Measurements from ENCODE around the gene SNAP23. TPM values are rescaled to one million over a fixed set of nuclear protein-coding genes. Genes with fewer than 3 reads are reported as not detected.

Gene SNAP23
- total RNA-seq, 1 donor from 2014 or later: 96.3 TPM

DNA sequence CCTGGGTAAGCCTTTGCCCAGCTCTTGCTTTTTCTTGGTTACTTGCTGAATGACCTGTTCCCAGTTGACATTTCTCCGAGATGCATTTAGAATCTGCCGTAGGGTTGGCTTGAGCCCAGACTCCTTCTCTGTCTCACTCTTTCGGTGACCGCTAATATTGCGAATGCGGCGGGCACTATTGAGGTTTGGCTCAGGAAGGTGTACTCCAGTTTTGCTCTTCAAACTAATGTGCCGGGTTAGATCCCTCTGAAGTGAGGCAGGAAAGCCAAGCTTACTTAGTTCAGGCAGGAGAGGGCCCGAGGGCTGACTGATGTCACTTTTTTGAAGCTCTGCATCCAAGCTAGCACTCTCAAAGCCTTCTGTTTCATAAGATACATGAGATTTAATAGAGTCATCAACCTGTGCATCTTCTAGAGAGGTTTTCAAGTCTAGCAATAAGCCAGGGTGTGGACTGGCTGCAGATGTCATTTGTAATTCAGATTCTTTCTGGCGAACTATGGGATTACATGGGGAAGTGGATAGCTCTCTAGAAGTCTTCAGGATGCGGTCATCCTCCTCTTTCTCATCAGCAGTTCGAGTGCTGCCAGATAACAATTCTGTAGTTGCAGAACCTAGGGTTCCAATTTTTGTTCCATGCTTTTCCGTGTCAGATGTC is 45.5 kb upstream of the SNAP23 start:
- H3K36me3 Mint-ChIP-seq: peaks cover 46% of the 10 kb centered on the region
- H3K4me1 Mint-ChIP-seq: no peaks in the 10 kb centered on the region
- H3K27ac Mint-ChIP-seq: no peak overlapping the region
- peaks cover 9% of the 10 kb centered on the region for H3K79me2 ChIP-seq (ENCODE audit: low read depth)
- H3K9ac ChIP-seq: no peak overlapping the region
- H3K9me3 Mint-ChIP-seq: no peaks in the 10 kb centered on the region
- peaks cover 9% of the 10 kb centered on the region for H4K20me1 ChIP-seq (ENCODE audit: low read depth)
- H3K27me3 ChIP-seq: no peaks in the 10 kb centered on the region
- no peak overlapping the region for H3K27ac ChIP-seq
- no peak overlapping the region for H3K4me2 ChIP-seq
- no peak for DNase-seq (ENCODE audit: low spot score)
- no peak overlapping the region for H2AFZ ChIP-seq (replicated peaks)
- H3K4me1 ChIP-seq: peaks cover under 1% of the 10 kb centered on the region
- peaks cover 4% of the 10 kb centered on the region for H3K36me3 ChIP-seq
- no peaks in the 10 kb centered on the region for H3K9me3 ChIP-seq (ENCODE audit: low read depth)
- H3F3A ChIP-seq (ENCODE audit: low read depth): no peaks in the 10 kb centered on the region
- no peaks in the 10 kb centered on the region for H3K27me3 Mint-ChIP-seq (ENCODE audit: insufficient read depth, low read depth)
- no peak overlapping the region for H3K4me3 Mint-ChIP-seq
- H3K4me3 ChIP-seq: no peak overlapping the region
- TF ChIP-seq EZH2phosphoT487 (IDR thresholded peaks at IDR 0.05) (no peak), EZH2 (IDR thresholded peaks at IDR 0.05) (no peak)
- TF ChIP-seq, protein P1, sequence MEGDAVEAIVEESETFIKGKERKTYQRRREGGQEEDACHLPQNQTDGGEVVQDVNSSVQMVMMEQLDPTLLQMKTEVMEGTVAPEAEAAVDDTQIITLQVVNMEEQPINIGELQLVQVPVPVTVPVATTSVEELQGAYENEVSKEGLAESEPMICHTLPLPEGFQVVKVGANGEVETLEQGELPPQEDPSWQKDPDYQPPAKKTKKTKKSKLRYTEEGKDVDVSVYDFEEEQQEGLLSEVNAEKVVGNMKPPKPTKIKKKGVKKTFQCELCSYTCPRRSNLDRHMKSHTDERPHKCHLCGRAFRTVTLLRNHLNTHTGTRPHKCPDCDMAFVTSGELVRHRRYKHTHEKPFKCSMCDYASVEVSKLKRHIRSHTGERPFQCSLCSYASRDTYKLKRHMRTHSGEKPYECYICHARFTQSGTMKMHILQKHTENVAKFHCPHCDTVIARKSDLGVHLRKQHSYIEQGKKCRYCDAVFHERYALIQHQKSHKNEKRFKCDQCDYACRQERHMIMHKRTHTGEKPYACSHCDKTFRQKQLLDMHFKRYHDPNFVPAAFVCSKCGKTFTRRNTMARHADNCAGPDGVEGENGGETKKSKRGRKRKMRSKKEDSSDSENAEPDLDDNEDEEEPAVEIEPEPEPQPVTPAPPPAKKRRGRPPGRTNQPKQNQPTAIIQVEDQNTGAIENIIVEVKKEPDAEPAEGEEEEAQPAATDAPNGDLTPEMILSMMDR (IDR thresholded peaks at IDR 0.05): no peak

DNA sequence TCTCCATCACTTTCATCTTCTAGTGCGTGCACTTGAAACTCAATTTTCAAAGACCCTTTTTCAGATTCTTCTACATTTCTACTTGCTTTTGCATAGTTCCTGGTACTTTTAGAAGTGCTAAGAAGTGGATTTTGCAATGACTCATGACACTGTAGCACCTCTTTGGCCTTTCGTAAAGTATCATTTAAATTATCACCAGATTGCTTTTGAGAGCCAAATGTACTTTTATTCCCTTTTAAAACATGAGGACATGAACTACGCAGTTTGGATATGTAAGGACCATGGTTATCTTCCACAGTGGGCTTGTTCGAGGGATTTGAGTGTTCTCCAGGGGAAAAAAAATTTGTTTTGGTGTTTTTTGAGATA is 45.0 kb upstream of the SNAP23 start:
- Histone ChIP-seq H3K4me1 (peaks cover 5% of the 10 kb centered on the region), H3K4me2 (no peak overlapping the region), H3K36me3 (peaks cover 4% of the 10 kb centered on the region), H3K9ac (no peak overlapping the region), H3K27ac (no peak overlapping the region), H3K9me3 (ENCODE audit: low read depth) (no peaks in the 10 kb centered on the region), H3K27me3 (no peaks in the 10 kb centered on the region), H3K4me3 (no peak overlapping the region), H3F3A (ENCODE audit: low read depth) (no peaks in the 10 kb centered on the region), H2AFZ (replicated peaks) (no peak overlapping the region), H4K20me1 (ENCODE audit: low read depth) (peaks cover 9% of the 10 kb centered on the region), H3K79me2 (ENCODE audit: low read depth) (peaks cover 14% of the 10 kb centered on the region)
- no peak for DNase-seq (ENCODE audit: low spot score)
- Mint-ChIP-seq H3K27me3 (ENCODE audit: insufficient read depth, low read depth) (no peaks in the 10 kb centered on the region), H3K9me3 (no peaks in the 10 kb centered on the region), H3K4me1 (no peaks in the 10 kb centered on the region), H3K4me3 (no peak overlapping the region), H3K36me3 (peaks cover 46% of the 10 kb centered on the region), H3K27ac (no peak overlapping the region)
- TF ChIP-seq, protein P1 (IDR thresholded peaks at IDR 0.05): no peak
- no peak for TF ChIP-seq EZH2 (IDR thresholded peaks at IDR 0.05)
- TF ChIP-seq EZH2phosphoT487 (IDR thresholded peaks at IDR 0.05): no peak

DNA sequence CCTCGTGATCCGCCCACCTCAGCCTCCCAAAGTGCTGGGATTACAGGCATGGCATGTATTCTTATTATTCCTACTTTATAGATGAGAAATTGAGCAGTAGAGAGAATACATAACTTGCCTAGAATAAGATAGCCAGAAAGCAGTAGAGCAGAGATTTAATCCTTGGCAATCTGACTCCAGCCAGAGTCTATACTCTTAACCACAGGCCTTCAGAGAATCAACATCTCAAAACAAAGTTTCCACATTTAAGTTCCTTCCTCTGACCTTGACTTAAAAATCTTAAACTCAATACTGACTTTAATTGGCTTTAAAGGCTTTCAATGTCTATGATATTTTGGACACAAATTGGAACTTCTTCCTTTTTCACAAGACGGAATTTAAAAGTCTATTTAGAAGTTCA is 41.6 kb upstream of the SNAP23 start:
- no peak for DNase-seq (ENCODE audit: low spot score)
- H3F3A ChIP-seq (ENCODE audit: low read depth): peaks cover 21% of the 10 kb centered on the region
- H3K27ac Mint-ChIP-seq: no peak overlapping the region
- H2AFZ ChIP-seq (replicated peaks): no peak overlapping the region
- H3K9ac ChIP-seq: no peak overlapping the region
- no peak for TF ChIP-seq EZH2 (IDR thresholded peaks at IDR 0.05)
- TF ChIP-seq, protein P1 (IDR thresholded peaks at IDR 0.05): no peak
- TF ChIP-seq EZH2phosphoT487 (IDR thresholded peaks at IDR 0.05): no peak
- no peak overlapping the region for H3K4me3 ChIP-seq
- H3K36me3 Mint-ChIP-seq: peaks cover 31% of the 10 kb centered on the region
- H3K4me2 ChIP-seq: no peak overlapping the region
- H3K27me3 ChIP-seq: no peaks in the 10 kb centered on the region
- peaks cover 36% of the 10 kb centered on the region for H3K79me2 ChIP-seq (ENCODE audit: low read depth)
- H3K4me1 Mint-ChIP-seq: peaks cover 16% of the 10 kb centered on the region
- no peak overlapping the region for H3K27ac ChIP-seq
- H3K36me3 ChIP-seq: peaks cover 4% of the 10 kb centered on the region
- H3K4me1 ChIP-seq: peaks cover 33% of the 10 kb centered on the region
- no peaks in the 10 kb centered on the region for H3K27me3 Mint-ChIP-seq (ENCODE audit: insufficient read depth, low read depth)
- peaks cover 5% of the 10 kb centered on the region for H4K20me1 ChIP-seq (ENCODE audit: low read depth)
- no peak overlapping the region for H3K4me3 Mint-ChIP-seq
- no peaks in the 10 kb centered on the region for H3K9me3 ChIP-seq (ENCODE audit: low read depth)
- H3K9me3 Mint-ChIP-seq: no peaks in the 10 kb centered on the region
